Activated CD8-positive, alpha-beta T cell treated with anti-CD3 and anti-CD28 coated beads for 36 hours (primary cell): ENCODE results near the gene MORC3. TPM values are rescaled to one million over a fixed set of nuclear protein-coding genes. Genes with fewer than 3 reads are reported as not detected.
A peak's percentile ranks its signal among the peaks of the same experiment; 100 is the strongest.
"Not testable (repeated sequence)": the region's sequence is repeated elsewhere in the genome, so short reads cannot be mapped to it uniquely, and the experiment has no call there.

ENCODE experiments used
- ATAC-seq: fragments of 200-7000 bp; cut with Tn5 transposase; one replicate; pipeline ENCODE4 v1.10.0; 2021; ENCODE audit warnings: mild to moderate bottlenecking, moderate library complexity
- CTCF ChIA-PET: fragments of 350-600 bp; sonication (Branson Sonifier 250); formaldehyde crosslinking; loops from one replicate; lab custom pipeline; 2021; ENCODE audit warnings: antibody characterized with exemption; lab: Charles Lee
- POLR2A ChIA-PET: fragments of 350-600 bp; sonication (Branson Sonifier 250); formaldehyde crosslinking; loops from one replicate; lab custom pipeline; 2021; ENCODE audit warnings: antibody characterized with exemption; lab: Charles Lee
- DNase-seq: peaks from one replicate; pipeline ENCODE4 v3.0.0-alpha.2; 2020
- H3K27ac Mint-ChIP-seq: one replicate; pipeline ENCODE4 v1.8.0; 2021; ENCODE audit warnings: mild to moderate bottlenecking, mixed read lengths
- H3K27me3 Mint-ChIP-seq: one replicate; pipeline ENCODE4 v1.8.0; 2021; ENCODE audit warnings: mixed read lengths
- H3K36me3 Mint-ChIP-seq: one replicate; pipeline ENCODE4 v1.8.0; 2021; ENCODE audit warnings: low read depth, mixed read lengths
- H3K4me1 Mint-ChIP-seq: one replicate; pipeline ENCODE4 v1.8.0; 2021; ENCODE audit warnings: low read depth, mixed read lengths
- H3K4me3 Mint-ChIP-seq: one replicate; pipeline ENCODE4 v1.8.0; 2021; ENCODE audit warnings: mild to moderate bottlenecking, moderate library complexity, mixed read lengths
- H3K9me3 Mint-ChIP-seq: one replicate; pipeline ENCODE4 v1.8.0; 2021; ENCODE audit warnings: mixed read lengths
- intact Hi-C: fragments of 100-400 bp; cut with micrococcal nuclease; formaldehyde crosslinking; loops from one replicate; pipeline ENCODE4 v1.10.0; 2022
- total RNA-seq, 2 experiments: library from RNA; stranded (reverse); gene quantifications; one replicate each; pipeline ENCODE4 v1.2.3, GENCODE V29; 2021
- TF ChIP-seq, protein P1 (sequence below): fragments of 200-600 bp; IDR thresholded peaks from one replicate; pipeline ENCODE4 v1.8.0; 2022; ENCODE audit warnings: antibody characterized with exemption, mild to moderate bottlenecking

MORC3 gene
- total RNA-seq, 2 experiments from 2014 or later, result 20.4 to 20.7 TPM

DNA sequence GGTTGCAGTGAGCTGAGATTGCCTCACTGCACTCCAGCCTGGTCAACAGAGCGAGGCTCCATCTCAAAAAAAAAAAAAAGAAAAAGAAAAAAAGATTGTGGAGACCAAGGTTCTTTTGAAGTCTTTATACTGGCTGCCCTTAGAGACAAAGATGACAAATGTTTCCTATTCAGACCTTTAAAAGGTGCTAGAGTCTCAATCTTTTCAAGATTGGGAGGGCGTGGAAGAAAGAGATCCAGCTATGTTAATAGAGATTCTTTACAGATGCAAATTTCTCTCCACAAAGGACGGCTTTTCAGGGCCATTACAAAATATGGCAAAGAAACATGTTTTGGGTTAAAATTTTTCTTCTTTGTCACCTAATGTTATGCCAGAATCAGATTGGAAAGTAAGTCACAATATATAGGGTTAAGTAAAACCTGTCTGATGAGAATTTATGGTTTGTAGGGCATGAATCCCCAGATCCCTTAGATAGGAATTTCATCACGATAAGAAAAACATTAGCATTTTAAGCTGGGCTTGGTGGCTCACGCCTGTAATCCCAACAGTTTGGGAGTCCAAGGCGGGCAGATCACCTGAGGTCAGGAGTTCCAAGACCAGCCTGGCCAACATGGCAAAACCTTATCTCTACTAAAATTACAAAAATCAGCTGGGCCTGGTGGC, 13.0 kb upstream of the MORC3 start:
- CTCF ChIA-PET, result interaction anchor here (0.7 to 1.2 kb wide), 3 partner anchors 9 to 23 kb away, joined by 3 read pairs; no protein-coding TSS in a partner anchor

GRCh38 chr21:36310016-36310415, 10.0 kb upstream of the MORC3 start:
- POLR2A ChIA-PET, result interaction anchor here (0.7 to 1.3 kb wide), 5 partner anchors 9 to 155 kb away, joined by 3 to 9 read pairs (median 5); partner anchors contain the start of gene MORC3
- peaks cover 2% of the 10 kb centered on the region for H3K9me3 Mint-ChIP-seq
- H3K27me3 Mint-ChIP-seq, result no peaks in the 10 kb centered on the region
- TF ChIP-seq, protein P1, sequence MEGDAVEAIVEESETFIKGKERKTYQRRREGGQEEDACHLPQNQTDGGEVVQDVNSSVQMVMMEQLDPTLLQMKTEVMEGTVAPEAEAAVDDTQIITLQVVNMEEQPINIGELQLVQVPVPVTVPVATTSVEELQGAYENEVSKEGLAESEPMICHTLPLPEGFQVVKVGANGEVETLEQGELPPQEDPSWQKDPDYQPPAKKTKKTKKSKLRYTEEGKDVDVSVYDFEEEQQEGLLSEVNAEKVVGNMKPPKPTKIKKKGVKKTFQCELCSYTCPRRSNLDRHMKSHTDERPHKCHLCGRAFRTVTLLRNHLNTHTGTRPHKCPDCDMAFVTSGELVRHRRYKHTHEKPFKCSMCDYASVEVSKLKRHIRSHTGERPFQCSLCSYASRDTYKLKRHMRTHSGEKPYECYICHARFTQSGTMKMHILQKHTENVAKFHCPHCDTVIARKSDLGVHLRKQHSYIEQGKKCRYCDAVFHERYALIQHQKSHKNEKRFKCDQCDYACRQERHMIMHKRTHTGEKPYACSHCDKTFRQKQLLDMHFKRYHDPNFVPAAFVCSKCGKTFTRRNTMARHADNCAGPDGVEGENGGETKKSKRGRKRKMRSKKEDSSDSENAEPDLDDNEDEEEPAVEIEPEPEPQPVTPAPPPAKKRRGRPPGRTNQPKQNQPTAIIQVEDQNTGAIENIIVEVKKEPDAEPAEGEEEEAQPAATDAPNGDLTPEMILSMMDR, result no peak
- DNase-seq, result peak; percentile 75
- no peak overlapping the region for H3K4me3 Mint-ChIP-seq
- peak overlapping the region; percentile 46 for H3K27ac Mint-ChIP-seq
- ATAC-seq, result peak; percentile 98
- CTCF ChIA-PET, result interaction anchor here (1.3 to 1.4 kb wide), 2 partner anchors 10 to 12 kb away, joined by 3 to 4 read pairs; partner anchors contain the start of gene MORC3
- H3K4me1 Mint-ChIP-seq, result peaks cover 4% of the 10 kb centered on the region
- intact Hi-C loops, result no loop called here
- H3K36me3 Mint-ChIP-seq, result no peaks in the 10 kb centered on the region

More for the DNA sequence above, 13.0 kb upstream of the MORC3 start:
- ATAC-seq (no peak), DNase-seq (no peak)
- Mint-ChIP-seq H3K9me3 (peaks cover 2% of the 10 kb centered on the region), H3K4me3 (no peak overlapping the region), H3K27me3 (no peaks in the 10 kb centered on the region), H3K27ac (no peak overlapping the region), H3K36me3 (no peaks in the 10 kb centered on the region), H3K4me1 (peaks cover 4% of the 10 kb centered on the region)
- TF ChIP-seq, protein P1, result no peak
- intact Hi-C loops, result no loop called here
- POLR2A ChIA-PET, result no interaction called here

GRCh38 chr21:36313446-36313845, 6.6 kb upstream of the MORC3 start:
- H3K27ac Mint-ChIP-seq, H3K4me1 Mint-ChIP-seq, ATAC-seq, H3K9me3 Mint-ChIP-seq, POLR2A ChIA-PET, intact Hi-C loops, H3K4me3 Mint-ChIP-seq, H3K27me3 Mint-ChIP-seq, H3K36me3 Mint-ChIP-seq, DNase-seq: not testable (repeated sequence)
- CTCF ChIA-PET, result interaction anchor here (1.2 kb wide), 1 partner anchor 8 kb away, joined by 3 read pairs; no protein-coding TSS in a partner anchor

GRCh38 chr21:36316045-36316444, 4.0 kb upstream of the MORC3 start:
- H3K4me1 Mint-ChIP-seq, H3K27ac Mint-ChIP-seq, POLR2A ChIA-PET, H3K36me3 Mint-ChIP-seq, DNase-seq, H3K27me3 Mint-ChIP-seq, H3K4me3 Mint-ChIP-seq, H3K9me3 Mint-ChIP-seq, intact Hi-C loops, ATAC-seq: not testable (repeated sequence)
- CTCF ChIA-PET, result interaction anchor here (1.3 kb wide), 1 partner anchor 9 kb away, joined by 3 read pairs; no protein-coding TSS in a partner anchor

DNA sequence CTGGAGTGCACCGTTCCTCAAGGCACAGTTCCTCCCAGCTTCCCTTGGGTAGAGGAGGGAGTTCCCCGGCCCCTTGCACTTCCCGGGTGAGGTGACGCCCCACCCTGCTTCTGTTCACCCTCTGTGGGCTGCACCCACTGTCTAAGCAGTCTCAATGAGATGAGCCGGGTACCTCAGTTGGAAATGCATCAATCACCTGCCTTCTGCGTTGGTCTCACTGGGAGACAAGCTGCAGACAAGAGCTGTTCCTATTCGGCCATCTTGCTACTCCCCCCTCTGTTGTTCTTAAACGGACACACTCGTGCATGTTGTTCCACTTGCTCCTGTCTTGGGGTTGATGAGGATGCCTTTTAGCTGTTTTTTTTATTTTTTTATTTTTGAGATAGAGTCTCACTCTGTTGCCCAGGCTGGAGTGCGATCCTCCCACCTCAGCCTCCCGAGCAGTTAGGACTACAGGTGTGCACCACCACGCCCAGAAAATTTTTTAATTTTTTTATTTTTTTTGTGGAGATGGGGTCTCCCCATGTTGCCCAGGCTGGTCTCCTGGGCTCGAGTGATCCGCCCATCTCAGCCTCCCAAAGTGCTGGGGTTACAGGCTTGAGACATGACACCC, 3.0 kb upstream of the MORC3 start:
- Mint-ChIP-seq H3K27me3 (no peaks in the 10 kb centered on the region), H3K4me3 (no peak overlapping the region), H3K9me3 (no peaks in the 10 kb centered on the region), H3K27ac (no peak overlapping the region), H3K36me3 (peaks cover 5% of the 10 kb centered on the region), H3K4me1 (peaks cover 8% of the 10 kb centered on the region)
- ATAC-seq (no peak), DNase-seq (no peak)
- TF ChIP-seq, protein P1, result no peak
- intact Hi-C loops, result no loop called here
- CTCF ChIA-PET, result interaction anchor here (1.3 kb wide), 1 partner anchor 10 kb away, joined by 3 read pairs; no protein-coding TSS in a partner anchor
- POLR2A ChIA-PET, result no interaction called here

- CTCF ChIA-PET, result interaction anchor here (0.9 to 3.1 kb wide), 11 partner anchors 8 to 193 kb away, joined by 3 to 17 read pairs (median 4); no protein-coding TSS in a partner anchor
- intact Hi-C loops, DNase-seq, H3K27me3 Mint-ChIP-seq, H3K9me3 Mint-ChIP-seq, ATAC-seq: not testable (repeated sequence)
- Mint-ChIP-seq H3K36me3 (peaks cover 18% of the 10 kb centered on the region), H3K27ac (peak overlapping the region; percentile 96), H3K4me1 (peaks cover 26% of the 10 kb centered on the region), H3K4me3 (peak overlapping the region; percentile 94)
- POLR2A ChIA-PET, result interaction anchor here (0.7 to 2.9 kb wide), 16 partner anchors 10 to 254 kb away, joined by 3 to 20 read pairs (median 5); partner anchors contain the start of gene CHAF1B
Measured at GRCh38 chr21:36319406-36319766, 611 bp upstream of the MORC3 start.
